ENCODE data around the gene CKS1B.

The CKS1B gene

DNA sequence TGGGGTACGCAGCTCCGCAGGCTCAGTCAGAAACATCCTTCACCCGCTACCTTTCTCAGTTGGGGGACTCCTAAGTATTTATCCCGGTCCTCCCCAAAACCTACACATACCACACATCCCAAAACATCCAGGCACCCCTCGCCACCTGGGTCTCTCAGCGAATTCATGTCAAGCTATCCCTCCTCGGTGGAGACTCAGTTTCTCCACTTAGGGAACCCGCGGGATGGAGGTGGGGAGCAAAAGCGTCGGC, 26.9 kb downstream of the CKS1B start:
- TF ChIP-seq, protein P1, sequence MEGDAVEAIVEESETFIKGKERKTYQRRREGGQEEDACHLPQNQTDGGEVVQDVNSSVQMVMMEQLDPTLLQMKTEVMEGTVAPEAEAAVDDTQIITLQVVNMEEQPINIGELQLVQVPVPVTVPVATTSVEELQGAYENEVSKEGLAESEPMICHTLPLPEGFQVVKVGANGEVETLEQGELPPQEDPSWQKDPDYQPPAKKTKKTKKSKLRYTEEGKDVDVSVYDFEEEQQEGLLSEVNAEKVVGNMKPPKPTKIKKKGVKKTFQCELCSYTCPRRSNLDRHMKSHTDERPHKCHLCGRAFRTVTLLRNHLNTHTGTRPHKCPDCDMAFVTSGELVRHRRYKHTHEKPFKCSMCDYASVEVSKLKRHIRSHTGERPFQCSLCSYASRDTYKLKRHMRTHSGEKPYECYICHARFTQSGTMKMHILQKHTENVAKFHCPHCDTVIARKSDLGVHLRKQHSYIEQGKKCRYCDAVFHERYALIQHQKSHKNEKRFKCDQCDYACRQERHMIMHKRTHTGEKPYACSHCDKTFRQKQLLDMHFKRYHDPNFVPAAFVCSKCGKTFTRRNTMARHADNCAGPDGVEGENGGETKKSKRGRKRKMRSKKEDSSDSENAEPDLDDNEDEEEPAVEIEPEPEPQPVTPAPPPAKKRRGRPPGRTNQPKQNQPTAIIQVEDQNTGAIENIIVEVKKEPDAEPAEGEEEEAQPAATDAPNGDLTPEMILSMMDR (IDR thresholded peaks at IDR 0.05; ENCODE audit: borderline replicate concordance, insufficient read depth, low read depth, low read length): no peak
- H3K4me3 ChIP-seq (ENCODE audit: low read depth, low read length): peak overlapping the region; percentile 81

DNA sequence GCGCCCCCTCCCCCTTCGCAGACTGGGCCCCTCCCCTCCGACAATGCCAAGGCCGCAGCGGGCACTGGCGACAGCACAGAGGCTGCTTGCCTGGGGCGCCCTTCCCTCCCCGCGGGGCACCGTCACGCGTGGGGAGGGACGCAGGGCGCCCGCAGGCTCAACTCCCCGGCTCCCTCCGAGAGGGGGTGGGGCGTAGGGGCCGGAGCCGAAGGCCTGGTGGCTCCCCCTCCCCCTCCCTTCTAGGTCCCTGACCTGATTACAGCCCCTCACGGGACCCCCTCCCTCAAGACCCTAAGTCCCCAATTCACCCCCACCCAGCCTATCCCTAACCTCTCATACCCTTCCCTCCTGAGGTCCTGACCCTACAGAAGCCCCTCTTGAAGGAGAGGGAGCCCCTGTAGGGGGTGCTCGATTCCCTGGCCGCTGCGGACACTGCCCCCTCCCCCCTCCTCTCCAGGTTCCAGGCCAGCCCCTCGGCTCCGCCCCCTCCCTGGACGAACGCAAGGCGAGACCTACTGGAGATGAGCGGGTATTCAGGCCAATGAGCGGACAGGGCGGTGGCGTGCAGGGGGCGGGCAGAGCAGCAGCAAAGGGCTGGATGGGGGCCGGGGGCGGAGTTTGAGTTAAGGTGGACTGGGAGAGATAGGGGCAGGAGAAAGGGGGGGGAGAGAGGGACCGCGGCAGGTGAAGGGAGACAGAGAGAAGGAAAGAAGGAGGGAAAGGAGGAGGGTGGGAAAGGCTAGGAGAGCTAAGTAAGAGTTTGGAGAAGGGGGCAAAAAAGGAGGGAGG, 27.4 kb downstream of the CKS1B start:
- TF ChIP-seq, protein P1 (IDR thresholded peaks at IDR 0.05; ENCODE audit: borderline replicate concordance, insufficient read depth, low read depth, low read length): peak; percentile 47; the same call in 1 of the 2 replicates
- H3K4me3 ChIP-seq (ENCODE audit: low read depth, low read length): peak overlapping the region; percentile 81

DNA sequence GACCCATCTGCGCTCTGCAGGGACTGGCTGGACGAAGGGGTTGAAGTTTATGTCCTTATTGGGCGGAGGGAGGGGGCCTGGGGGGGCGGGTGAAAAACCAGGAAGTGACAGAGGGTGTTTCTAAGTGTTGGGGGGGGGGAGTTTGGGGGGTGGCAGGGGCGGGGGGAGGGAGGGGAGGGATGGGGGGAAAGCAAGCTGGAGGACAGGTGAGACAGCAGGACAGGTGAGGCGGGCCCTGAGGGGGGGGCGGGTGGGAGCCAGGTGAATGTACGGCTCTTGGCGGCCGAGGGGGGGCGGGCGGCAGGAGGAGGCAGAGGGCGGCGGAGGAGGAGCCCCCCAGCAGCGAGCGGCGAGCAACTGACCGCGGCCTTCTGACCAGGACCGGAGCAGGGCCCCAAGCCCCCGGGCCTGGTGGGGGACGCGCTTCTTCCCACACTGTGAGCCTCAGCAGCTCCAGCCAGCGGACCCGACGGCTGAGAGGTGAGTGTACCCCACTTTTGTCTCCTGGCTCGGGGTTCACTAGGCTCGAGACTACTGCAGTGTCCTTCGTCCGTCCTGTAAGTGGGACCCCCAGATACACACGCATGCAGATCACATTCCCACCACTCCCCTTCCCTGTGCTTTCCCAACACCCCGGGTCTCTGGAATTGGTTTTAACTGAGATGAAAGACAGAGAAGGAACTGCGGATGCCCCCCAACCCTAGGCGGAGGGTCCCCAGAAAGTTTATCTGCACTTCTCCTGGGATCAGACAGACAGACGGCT, 28.2 kb downstream of the CKS1B start, which contains the start of gene ZBTB7B:
Gene ZBTB7B, plus strand, starts transcription at position 339 of the 763 bp plus-strand sequence. CDS start 11,859 bp downstream, outside the sequence.
- TF ChIP-seq, protein P1 (IDR thresholded peaks at IDR 0.05; ENCODE audit: borderline replicate concordance, insufficient read depth, low read depth, low read length): no peak
- H3K4me3 ChIP-seq (ENCODE audit: low read depth, low read length): peak within 1 kb of the TSS; percentile 94

DNA sequence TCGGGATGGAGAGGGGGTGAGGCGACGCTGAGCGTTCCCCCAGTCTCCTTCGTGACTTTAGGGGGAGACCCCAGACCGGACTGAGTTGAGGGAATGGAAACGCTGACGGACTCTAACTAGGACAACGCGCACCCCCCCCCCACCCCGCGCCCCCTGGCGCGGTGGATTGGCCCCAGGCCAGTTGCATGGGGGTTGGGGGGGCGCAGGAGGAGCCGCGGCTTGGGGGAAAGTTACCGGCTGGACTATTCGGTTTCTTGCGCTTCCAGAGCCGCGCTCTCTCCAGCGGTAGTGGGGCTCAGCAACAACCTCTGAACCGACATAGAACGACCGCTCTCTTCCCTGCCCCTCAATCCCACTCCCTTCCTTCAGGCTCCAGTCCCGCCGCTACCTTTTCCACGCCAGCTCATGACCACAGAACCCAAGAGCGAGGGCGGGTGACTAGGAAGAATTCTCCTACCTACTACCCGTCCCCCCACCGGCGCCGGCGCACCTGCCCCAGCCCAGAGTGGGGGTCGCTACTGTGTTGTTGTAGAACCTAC, 28.8 kb downstream of the CKS1B start:
- peak overlapping the region; percentile 94 for H3K4me3 ChIP-seq (ENCODE audit: low read depth, low read length)
- TF ChIP-seq, protein P1 (IDR thresholded peaks at IDR 0.05; ENCODE audit: borderline replicate concordance, insufficient read depth, low read depth, low read length): no peak

DNA sequence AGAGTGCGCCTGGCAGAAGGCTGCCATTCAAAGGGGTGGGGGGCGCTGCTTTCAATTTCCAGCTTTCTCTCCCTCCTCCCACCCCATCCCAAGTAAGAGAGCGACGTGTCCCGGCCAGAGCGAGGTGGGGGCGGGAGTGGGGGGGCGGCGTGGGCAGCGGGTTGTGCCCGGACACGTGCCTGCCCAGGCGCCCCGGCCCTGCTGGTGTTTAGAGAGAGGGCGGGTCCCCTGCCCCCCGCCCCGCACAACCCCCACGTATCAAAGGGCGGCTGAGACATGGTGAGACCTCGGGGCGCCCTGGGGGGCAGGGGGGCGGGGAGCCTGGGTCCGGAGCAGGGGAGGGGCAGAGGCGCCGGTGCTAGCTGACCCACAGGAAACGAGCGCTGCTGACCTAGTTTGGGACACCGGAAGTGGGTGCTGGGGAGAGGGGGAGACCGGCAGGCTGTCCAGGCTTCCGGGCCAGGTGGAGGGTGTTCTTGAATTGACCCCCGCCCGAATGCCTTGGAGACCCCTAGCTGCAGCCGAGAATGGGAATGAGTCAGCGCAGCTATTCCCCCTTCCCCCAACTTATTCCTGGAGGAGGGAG, 29.4 kb downstream of the CKS1B start:
- peak overlapping the region; percentile 94 for H3K4me3 ChIP-seq (ENCODE audit: low read depth, low read length)
- TF ChIP-seq, protein P1 (IDR thresholded peaks at IDR 0.05; ENCODE audit: borderline replicate concordance, insufficient read depth, low read depth, low read length): no peak

DNA sequence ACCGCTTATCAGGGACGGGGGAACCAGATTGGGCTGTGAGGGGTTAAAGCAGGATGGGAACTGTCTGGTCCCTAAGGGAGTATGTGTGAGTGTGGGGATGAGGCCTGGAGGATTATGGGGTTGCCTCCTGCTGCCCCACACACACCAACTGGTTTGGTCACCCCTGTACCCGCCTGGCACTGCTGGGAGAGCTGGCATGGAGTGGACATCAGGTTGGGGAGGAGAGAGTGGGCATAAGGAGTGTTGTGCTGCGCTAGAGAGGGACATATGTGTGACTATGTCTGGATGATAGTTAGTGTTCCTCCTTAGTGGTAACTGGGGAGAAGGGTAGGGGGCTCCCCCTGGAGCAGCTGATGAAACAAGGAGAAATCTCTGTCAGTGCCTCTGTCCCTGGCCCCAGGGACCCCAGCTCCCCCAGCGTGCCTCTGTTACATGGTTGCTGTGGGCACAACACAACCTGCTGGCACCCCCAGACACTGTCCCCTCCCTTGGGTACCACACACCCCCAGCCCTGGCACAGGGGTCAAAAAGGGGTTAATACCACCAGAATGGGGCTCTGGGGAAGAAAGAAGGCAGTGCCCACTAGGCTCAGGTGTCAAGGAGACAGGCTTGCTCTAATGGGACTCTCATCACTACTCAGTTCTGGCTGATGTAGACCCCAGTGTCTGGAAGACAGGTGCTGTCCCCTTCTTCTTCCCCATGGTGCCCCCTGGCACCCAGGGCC, 30.0 kb downstream of the CKS1B start:
- peak overlapping the region; percentile 94 for H3K4me3 ChIP-seq (ENCODE audit: low read depth, low read length)
- TF ChIP-seq, protein P1 (IDR thresholded peaks at IDR 0.05; ENCODE audit: borderline replicate concordance, insufficient read depth, low read depth, low read length): no peak
